HG03139 (cell line): ENCODE results near the gene WFDC10B.
"Not testable (repeated sequence)": the region's sequence is repeated elsewhere in the genome, so short reads cannot be mapped to it uniquely, and the experiment has no call there.

Experiments used
- ATAC-seq: cut with Tn5 transposase; IDR thresholded peaks from one replicate; pipeline ENCODE4 v1.9.1; 2021; ENCODE audit not compliant: unreplicated experiment

WFDC10B gene

DNA sequence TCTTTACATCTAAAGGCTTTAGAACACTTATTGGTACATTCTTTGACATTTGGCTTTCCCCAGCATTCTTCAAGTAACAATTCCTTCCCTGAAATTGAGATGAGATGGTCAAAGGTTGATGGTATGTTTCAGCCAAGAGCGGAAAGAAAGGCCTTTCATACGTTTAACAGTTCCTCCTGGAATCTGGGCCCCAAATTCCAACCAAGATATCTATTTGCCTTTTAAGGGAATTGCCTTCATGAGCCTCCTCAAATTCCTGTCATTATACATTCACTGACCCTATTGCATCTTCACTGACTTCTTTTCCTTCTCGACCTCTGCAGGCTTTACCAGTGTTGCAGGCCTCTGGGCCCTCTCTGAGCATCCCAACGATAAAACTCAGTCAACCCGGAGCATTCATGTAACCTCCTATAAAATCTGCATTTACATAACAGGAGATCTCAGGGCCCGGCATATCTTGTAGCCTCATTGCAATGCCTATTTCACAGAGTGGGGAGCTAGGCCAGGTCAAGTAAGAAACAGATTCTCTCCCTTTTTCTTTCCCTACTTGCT is 55.4 kb downstream of the WFDC10B start:
- ATAC-seq = no peak

- no peak for ATAC-seq
Measured at GRCh38 chr20:45647441-45648050, 57.3 kb downstream of the WFDC10B start.

GRCh38 chr20:45646875-45647274 is 57.9 kb downstream of the WFDC10B start:
- ATAC-seq = no peak

GRCh38 chr20:45645869-45646268 is 59.0 kb downstream of the WFDC10B start:
- not testable (repeated sequence) for ATAC-seq

DNA sequence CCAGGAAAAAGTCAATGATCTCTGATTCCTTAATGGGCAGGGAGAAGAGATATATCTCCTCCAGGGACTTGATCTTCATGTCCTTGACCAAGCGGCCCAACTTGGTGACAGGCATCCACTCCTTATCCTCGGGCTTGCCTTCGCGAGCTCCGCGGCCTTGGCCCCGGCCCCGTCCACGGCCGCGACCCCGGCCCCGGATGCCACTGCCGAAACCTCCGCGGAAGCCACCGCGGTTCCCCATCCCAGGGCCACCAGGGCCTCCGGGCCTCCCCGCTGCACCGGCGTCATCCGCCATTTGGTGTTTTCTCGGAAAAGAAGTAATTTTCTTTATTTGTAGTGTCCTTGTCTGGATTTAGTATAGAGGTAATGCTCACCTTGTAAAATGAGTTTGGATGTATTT is 63.7 kb downstream of the WFDC10B start:
- ATAC-seq = not testable (repeated sequence)

DNA sequence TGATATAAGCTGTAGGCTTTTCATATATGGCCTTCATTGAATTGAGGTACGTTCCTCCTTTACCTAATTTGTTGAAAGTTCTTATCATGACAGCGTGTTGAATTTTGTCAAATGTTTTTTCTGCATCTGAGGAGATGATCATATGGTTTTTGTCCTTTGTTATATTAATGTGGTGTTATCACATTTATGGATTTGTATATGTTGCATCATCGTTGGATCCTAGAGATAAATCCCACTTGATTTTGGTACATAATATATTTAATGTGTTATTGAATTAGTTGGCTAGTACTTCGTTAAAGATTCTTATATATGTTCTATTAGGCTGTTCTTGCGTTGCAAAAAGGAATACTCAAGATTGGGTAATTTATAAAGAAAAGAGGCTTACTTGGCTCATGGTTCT is 65.1 kb downstream of the WFDC10B start:
- ATAC-seq = no peak

- ATAC-seq = no peak
Measured at GRCh38 chr20:45636513-45636912, 68.3 kb downstream of the WFDC10B start.
